Mucosa of stomach (tissue), 1 donor: Measurements from ENCODE around the gene ARPC2.

Experiments used
- H3K27me3 ChIP-seq: one replicate; pipeline ENCODE4 v1.7.0; 2013; ENCODE audit warnings: mild to moderate bottlenecking, low read length; ENCODE audit not compliant: control insufficient read depth, insufficient read depth
- H3K36me3 ChIP-seq: one replicate; pipeline ENCODE4 v1.7.0; 2013; ENCODE audit warnings: low read length; ENCODE audit not compliant: control insufficient read depth, insufficient read depth
- H3K4me1 ChIP-seq: one replicate; pipeline ENCODE4 v1.7.0; 2013; ENCODE audit warnings: mild to moderate bottlenecking, low read length; ENCODE audit not compliant: control insufficient read depth, insufficient read depth
- H3K4me3 ChIP-seq: one replicate; pipeline ENCODE4 v1.7.0; 2013; ENCODE audit warnings: low read length
- H3K9ac ChIP-seq: one replicate; pipeline ENCODE4 v1.7.0; 2013; ENCODE audit warnings: mild to moderate bottlenecking, low read length, moderate library complexity
- H3K9me3 ChIP-seq: one replicate; pipeline ENCODE4 v1.7.0; 2013; ENCODE audit warnings: mild to moderate bottlenecking, low read length, moderate library complexity; ENCODE audit not compliant: control insufficient read depth
- donor health status: Pancreatic carcinoma.

The ARPC2 gene

GRCh38 chr2:218301176-218301819 is 84.3 kb downstream of the ARPC2 start:
- no peaks in the 10 kb centered on the region for H3K9me3 ChIP-seq
- no peak overlapping the region for H3K9ac ChIP-seq
- H3K4me3 ChIP-seq = no peak overlapping the region
- peaks cover 36% of the 10 kb centered on the region for H3K4me1 ChIP-seq
- no peaks in the 10 kb centered on the region for H3K36me3 ChIP-seq
- H3K27me3 ChIP-seq = no peaks in the 10 kb centered on the region
